Measurements from ENCODE around the gene RBM4.
A peak's percentile ranks its signal among the peaks of the same experiment; 100 is the strongest.
"Not testable (repeated sequence)": the region's sequence is repeated elsewhere in the genome, so short reads cannot be mapped to it uniquely, and the experiment has no call there.

Gene RBM4

DNA sequence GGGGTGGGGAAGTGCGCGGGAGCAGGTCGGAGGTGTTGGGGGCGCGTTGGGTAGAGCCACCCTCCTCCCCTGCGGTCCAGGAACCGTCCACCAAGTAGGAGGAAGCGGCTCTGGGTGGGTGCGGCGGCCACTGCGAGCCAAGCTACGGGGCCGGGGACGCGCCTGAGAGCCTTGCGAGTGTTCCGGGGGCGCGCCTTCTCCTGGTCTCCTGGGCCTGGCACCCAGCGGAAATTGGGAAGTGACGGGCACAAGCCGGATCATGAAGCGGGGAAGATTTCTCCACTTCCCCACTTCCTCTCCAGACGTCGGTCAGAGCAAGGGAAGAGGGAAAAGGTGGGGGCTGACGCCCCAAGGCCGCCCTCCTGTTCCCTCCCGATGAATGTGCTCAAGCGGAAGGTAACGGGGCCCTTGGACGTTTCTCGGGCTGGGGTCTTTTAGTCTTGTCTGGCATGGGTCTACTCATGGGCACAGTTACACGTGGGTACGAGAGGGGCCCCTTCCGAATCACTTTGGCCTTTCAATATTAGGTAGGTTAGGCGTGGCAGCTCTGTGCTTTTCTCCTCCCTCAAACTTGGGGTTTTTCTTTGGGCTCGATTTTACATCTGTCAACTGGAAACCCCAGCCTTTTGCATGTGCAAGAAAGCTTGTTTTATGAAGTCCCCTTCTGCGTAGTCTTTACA lies 21.2 kb upstream of the RBM4 start:
- no peak for DNase-seq

DNA sequence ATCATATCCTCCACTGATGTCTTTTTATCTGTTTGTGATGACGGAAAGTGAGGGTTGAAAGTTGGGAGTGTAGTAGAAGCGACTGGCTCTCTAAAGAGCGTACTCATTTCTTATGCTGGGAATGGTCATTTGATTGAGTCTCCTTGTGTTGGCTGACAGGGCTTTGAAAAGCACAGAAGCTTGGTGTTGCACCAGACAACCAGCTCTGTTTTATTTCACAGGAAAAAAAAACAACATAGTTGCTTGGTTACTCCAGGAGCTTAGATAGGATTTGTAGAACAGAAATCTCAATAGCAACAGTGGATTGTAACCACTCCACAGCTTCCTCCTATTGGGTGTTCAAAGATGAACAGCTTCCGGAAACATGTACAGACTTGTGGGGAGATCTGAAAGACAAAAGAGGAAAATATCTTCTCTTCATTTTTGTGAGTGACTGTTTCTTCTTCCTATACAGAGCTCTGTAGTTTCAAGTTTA lies 19.4 kb upstream of the RBM4 start:
- DNase-seq, result no peak

DNA sequence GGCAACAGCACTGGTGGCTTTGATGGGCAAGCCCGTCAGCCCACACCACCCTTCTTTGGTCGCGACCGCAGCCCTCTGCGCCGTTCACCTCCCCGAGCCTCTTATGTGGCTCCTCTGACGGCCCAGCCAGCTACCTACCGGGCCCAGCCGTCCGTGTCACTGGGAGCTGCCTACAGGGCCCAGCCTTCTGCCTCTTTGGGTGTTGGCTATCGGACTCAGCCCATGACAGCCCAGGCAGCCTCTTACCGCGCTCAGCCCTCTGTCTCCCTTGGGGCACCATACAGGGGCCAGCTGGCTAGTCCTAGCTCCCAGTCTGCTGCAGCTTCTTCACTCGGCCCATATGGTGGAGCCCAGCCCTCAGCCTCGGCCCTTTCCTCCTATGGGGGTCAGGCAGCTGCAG lies 14.1 kb upstream of the RBM4 start:
- no peak for DNase-seq

DNA sequence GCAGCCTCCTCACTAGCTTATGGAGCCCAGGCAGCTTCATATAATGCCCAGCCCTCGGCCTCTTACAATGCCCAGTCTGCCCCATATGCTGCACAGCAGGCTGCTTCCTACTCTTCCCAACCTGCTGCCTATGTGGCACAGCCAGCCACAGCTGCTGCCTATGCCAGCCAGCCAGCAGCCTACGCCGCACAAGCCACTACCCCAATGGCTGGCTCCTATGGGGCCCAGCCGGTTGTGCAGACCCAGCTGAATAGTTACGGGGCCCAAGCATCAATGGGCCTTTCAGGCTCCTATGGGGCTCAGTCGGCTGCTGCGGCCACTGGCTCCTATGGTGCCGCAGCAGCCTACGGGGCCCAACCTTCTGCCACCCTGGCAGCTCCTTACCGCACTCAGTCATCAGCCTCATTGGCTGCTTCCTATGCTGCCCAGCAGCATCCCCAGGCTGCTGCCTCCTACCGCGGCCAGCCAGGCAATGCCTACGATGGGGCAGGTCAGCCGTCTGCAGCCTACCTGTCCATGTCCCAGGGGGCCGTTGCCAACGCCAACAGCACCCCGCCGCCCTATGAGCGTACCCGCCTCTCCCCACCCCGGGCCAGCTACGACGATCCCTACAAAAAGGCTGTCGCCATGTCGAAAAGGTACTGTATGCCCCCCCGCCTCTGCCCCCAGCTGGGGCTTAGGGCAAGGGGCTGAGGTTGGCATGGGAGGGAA lies 13.3 kb upstream of the RBM4 start:
- no peak for DNase-seq

DNA sequence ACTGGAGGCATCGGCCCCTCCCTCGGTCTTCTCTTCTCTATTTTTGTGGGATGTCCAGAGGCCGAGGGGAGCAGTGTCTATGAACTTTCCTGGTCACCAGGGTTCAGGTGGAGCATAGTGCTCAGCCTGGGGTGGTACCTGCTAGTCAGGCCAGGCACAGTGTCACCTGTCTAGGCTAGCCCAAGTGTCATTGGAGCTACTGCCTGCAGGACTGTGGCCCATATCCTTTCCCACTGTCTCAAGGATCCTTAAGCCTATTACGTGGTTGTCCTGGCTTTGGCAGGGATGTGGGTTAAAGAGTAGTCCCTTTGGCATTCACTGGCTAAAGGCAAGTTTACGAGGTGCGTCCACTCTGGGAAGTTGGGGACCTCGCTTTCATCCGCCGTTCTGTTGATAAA lies 12.8 kb upstream of the RBM4 start:
- no peak for DNase-seq

DNA sequence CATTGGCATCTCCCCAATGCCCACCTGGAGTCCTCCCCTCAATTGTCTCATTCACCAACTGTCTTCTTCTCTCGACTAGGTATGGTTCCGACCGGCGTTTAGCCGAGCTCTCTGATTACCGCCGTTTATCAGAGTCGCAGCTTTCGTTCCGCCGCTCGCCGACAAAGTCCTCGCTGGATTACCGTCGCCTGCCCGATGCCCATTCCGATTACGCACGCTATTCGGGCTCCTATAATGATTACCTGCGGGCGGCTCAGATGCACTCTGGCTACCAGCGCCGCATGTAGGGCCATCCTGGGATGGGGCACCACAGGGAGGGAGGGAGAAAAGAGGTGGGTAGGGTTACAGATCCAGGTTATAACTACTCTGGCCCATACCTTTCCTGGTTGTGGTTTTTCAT lies 12.1 kb upstream of the RBM4 start:
- no peak for DNase-seq

DNA sequence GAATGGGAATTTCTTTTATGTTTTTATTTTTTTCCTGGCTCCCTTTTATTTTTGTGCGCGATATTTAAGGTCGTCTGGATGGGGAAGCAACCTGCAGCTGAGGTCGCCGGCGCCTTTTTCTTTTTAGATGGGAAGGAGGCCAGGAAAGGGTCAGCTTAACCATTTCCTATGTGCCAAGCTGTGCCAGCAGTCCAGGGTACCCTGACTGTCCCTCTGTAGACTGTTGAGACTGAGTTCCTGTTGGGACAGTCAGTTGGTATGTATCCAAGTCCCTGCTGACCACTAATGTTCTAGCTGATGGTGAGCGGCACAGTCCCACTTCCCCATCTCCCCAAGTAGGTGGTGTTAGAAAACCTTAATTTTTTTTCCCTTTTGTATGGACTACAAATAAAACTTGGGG lies 11.6 kb upstream of the RBM4 start:
- no peak for DNase-seq

DNA sequence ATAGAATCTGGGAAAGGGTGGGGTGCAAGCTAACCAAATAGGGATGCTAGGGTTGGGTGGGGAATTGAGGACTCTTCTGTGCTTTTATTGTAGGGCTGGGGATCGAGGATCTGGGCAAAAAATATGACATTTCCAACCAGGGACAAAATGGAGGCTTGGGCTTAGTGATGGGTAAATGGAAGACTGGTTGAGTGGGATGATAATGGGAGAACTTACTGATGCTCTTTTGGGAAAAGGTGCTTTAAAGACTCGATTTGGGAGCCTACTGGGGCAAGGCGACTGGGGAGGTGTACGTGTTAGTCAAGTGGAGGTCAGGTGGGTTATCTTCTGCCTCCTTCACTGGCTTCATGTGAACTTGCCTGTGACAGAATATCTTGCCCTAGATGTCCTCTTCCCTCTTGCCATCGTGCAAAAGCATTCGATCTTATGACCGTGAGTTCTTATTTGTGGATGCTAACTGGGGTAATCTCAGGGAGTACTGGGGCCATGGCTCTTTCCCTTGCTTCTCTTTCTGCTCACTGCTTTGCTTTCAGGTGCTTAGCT lies 10.4 kb upstream of the RBM4 start:
- no peak for DNase-seq

DNA sequence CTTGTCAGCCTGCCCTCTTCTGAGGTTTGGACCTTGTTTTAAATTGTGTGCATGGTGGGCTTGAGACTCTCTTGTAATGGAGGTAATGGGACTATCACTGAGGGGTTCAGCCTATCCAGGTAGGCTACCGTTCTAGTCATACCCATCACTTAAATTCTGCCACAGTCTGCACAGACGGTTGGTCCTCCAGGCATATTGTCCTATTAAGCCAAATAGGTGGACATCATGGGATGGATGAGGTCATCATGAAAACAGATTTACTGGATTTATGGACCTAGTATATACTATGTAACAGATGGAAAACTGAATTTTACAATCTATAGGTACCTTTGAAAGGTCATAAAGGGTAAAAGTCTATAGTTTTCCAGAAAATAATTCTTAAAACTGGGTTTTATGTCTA lies 9.1 kb upstream of the RBM4 start:
- DNase-seq, result no peak

DNA sequence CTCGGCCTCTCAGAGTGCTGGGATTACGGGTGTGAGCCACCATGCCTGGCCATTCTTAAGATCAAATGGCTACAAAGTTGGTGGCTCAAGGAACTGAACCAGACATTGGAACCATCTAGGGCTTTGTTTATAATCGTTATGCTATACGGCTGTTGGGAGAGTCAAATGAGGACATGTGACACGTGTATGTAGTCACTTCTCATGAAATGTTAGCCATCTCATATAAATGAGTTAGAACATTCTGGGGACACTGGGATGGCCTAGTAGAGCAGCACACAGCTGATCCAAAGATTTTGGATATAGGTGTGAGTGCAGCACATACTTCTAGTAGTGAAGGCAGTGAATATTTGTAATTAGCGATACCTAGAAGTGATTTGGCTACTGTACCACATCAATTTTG lies 6.6 kb upstream of the RBM4 start:
- DNase-seq, result no peak

DNA sequence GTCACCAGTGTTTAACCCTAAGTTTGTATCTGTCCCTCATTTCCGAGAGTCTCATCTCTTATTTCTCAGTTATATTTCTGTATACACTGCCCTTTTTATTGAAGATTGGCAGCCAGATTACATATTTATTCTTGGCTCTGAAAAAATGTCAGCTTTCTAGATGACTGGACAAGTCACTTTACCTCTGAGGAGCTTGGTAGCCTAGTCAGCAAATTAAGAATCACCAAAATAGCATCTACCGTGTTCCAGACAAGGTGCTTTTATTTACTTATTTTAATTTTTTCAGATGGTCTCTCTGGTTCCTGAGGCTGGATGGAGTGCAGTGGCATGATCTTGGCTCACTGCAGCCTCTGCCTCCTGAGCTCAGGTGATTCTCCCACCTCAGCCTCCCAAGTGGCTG lies 5.6 kb upstream of the RBM4 start:
- DNase-seq, result no peak

DNA sequence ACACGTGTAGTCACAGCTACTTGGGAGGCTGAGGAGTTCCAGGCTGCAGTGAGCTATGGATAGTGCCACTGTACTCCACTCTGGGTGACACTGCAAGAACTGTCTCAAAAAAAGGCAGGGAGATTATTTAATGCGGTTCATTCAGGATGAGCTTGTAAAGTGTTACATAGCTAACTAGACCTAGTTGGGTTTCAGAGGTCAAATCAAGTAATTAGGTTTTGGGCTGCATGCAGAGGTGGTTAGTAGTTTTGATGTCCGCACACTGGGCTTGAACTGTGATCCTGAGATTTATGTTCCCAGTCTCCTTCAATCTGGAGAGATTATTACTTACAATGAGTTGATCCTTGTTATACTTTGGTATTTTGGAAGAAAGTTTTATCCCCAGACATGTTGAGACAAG lies 2.1 kb upstream of the RBM4 start:
- no peak for DNase-seq

DNA sequence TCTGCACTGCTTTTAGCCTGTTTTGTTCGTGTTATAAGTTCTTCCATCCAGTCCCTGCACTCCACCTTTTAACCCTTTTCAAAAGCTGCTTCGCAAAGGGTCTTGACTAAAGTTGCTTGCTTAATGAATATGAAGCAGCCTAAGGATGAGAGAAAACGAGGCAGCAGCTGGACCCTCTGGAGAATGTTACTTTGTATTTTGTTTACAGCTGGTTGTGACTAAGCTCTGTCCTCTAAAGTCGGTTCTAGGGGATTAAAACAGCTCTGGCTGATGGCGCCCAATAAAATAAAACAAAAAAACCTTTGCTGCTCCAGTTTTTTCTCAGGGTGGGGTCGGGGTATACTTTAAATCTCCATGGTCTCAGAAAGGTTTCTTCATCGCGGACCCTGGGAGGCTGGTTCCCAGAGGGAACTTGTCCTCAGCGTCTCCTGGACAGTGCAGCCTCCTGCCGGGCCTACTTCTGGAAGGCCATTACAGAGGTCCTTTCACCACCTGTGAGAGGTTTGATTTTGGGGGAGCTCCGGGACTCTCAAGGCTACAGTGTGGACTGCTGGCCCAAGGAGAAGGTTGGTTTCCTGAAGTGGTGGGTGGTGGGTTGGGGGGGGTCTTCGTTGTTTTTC lies 836 bp upstream of the RBM4 start:
- no peak for DNase-seq

DNA sequence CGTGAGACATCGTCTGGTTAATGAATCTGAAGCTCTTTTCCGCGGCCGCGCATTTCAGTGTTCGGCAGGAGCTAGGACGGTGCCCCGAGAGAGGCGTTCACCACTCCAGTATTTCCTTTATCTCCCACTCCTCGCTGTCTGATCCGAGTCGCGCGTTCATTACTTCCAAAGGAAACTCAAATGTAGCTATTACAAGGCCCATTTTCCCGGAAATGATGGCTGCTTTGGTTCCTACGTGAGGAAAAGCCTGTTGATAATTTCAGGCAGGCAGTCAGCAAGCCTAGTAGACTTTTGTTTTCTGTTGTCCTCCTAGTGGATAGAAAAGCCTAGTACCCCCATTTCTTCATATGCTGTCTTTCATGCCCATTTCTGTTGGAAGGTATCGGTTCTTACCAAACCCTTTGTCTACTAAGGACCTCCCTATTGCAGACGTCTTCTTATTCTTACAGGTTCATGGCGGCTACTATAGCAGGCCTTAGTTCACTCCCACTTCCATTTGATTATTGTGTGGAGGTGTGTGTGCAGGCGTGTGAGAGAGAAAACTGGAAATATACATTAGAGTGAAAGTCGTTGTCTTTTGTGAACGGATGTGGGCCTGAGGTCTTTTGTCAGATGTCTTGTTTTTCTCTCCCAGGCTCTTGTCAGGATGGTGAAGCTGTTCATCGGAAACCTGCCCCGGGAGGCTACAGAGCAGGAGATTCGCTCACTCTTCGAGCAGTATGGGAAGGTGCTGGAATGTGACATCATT lies 737 bp downstream of the RBM4 start:
- DNase-seq, result no peak

DNA sequence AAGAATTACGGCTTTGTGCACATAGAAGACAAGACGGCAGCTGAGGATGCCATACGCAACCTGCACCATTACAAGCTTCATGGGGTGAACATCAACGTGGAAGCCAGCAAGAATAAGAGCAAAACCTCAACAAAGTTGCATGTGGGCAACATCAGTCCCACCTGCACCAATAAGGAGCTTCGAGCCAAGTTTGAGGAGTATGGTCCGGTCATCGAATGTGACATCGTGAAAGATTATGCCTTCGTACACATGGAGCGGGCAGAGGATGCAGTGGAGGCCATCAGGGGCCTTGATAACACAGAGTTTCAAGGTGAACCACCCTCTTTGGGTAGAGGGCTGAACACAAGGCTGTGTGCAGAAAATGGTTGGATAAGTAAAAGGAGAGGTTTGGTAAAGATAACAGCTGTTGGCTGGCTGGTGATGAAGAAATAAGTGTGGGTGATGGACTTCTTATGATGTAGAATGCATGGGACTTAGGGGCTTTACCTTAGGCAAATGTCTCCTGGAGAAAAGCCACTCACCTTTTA lies 1.4 kb downstream of the RBM4 start:
- DNase-seq, result not testable (repeated sequence)

DNA sequence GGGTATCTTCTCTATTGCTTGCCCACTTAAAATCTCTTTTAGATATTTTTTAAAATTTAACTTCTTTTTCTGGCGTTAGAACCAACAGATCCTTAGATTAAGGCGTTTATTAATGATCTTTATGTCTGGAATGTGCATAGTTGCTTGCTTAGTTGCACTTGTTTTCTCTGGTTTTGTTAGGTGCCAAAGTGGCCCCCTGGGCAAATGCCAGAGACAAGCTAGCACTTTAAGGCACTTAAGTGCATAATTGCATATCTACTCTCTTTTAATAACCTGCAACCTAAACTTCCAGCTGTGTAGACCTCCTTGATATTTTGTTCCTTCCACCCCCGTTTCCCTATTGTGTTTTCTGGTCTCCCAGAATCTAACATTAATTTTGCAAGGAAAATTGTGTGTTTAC lies 3.3 kb downstream of the RBM4 start:
- DNase-seq, result peak; percentile 5

DNA sequence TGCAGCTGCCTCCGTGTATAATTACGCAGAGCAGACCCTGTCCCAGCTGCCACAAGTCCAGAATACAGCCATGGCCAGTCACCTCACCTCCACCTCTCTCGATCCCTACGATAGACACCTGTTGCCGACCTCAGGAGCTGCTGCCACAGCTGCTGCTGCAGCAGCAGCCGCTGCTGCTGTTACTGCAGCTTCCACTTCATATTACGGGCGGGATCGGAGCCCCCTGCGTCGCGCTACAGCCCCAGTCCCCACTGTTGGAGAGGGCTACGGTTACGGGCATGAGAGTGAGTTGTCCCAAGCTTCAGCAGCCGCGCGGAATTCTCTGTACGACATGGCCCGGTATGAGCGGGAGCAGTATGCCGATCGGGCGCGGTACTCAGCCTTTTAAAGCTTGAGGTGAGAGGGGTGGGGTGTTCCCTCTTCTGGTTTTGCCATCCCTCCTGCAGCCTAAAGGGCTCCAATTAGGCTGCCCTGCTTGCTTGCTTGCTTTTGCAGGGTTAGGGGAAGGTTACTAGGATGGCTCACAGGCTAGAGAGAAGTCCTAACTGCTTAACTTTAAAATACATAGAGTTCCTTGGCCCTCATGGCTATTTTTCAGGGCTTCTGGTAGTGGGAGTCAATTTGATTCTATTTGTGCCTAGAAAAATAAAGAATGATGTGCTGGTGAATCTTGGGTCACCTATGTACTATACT lies 5.4 kb downstream of the RBM4 start:
- DNase-seq, result no peak

DNA sequence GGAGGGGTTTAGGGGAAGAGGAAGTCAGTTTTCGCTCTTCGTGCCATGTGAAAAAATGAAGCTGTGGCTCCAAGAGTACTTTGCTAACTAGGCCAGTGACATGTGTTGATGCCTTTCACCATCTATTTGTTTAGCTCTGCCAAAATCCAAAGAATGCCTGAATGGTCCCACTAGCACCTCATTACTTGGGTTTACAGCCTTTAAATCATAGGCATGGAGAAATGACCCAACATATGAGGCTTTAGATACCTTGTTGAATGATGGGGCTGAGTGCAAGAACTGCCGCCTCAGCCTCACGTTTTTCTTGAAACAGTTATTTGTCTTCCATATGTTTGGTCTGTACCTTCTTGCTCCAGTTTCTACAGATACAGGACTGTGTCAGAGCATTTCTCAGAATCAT lies 8.3 kb downstream of the RBM4 start:
- DNase-seq, result no peak

DNA sequence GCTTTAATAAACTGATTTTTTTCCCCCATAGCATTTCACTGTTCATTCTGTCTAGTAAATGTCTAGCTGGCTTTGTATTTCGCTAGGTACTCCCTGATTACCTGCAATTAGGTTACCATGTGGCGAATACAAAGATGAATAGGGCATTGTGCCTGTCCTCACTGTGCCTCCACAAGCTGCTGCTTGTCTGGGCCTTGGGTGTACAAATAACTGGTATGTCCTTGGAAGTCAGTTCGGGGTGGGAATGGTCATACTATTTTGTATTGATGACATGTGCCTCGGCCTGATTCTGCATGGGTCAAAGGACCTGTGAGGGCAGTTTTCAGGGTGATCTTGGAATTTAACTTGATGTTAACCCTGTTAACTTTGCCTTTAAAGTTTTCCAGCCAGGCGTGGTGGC lies 11.4 kb downstream of the RBM4 start:
- DNase-seq, result no peak

DNA sequence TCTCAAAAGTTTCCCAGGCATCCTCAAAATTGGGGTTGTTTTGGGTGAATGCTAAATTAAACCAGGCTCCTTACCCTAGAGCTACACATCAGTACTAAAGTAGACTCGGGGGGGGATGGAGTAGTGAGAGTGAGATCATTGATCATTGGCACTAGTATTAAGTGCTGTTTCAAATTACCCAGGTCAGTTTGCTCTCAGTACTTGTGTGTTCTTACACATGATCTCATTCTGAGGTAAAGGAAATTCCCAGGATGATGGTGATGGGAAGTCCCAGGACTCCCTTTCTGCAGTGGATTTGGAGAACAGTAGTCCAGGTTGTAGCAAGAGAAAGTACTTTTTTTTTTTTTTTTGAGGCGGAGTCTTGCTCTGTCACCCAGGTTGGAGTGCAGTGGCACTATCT lies 12.5 kb downstream of the RBM4 start:
- DNase-seq, result no peak

DNA sequence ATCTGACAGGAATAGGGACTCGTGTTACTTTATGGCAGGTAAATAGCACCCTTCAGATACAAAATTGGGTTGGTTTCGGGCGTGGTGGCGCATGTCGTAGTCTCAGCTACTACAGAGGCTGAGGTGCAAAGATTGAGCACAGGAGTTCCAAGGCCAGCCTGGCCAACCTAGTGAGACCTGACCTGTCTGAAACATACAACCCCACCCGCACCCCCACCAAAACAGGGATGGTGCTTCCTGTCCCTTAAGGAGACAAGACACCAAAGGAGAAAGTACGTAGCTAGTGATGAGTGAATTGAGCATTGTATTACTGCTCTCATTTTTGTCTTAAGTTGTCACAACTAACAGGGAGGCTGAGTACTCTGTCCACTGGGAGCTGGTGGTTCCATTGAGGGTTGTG lies 14.1 kb downstream of the RBM4 start:
- DNase-seq, result no peak

DNA sequence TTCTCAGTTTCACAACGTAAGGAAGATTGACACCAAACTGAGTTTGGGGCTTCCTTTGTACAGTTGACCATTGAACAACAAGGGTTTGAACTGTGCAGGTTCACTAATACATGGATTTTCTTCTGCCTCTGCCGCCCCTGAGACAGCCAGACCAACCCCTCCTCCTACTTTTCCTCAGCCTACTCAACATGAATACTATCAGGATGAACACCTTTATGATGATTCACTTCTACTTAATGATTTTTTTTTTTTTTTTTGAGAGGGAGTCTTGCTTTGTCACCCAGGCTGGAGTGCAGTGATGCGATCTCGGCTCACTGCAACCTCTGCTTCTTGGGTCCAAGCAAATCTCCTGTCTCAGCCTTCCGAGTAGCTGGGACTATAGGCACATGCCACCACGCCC lies 14.6 kb downstream of the RBM4 start:
- DNase-seq, result no peak

DNA sequence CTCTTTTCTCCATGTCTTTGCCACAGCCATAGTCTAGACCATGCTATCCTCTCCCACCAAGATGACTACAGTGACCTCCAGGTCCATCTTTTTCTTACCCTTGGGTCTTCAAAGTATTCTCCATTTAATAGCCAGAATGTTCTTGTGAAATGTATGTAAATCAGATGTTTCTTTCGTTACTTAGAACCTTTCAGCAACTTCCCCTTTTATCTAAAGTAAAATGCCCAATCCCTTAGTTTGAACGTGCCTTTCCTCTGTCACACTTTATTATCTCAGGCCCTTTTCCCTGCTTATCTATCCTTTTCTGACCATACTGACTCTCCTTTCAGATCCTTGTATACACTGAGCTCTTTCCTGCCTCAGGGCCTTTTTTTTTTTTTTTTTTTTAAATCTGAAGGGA lies 21.3 kb downstream of the RBM4 start:
- DNase-seq, result no peak

Data from NCI-H1105 (cell line).